Activated CD8-positive, alpha-beta memory T cell treated with anti-CD3 and anti-CD28 coated beads for 1 hour (primary cell): Measurements from ENCODE around the gene SCARF1.

Experiments
- DNase-seq, 2 donors: peaks; one replicate each; pipeline ENCODE4 v3.0.0-alpha.2; 2020; ENCODE audit warnings: low read depth in 1 of 2; ENCODE audit errors: extremely low read depth in 1 of 2

Gene SCARF1

GRCh38 chr17:1604831-1605528 is 40.6 kb downstream of the SCARF1 start:
- no peak for DNase-seq

GRCh38 chr17:1601571-1601970 is 44.0 kb downstream of the SCARF1 start:
- no peak for DNase-seq

GRCh38 chr17:1598399-1599095 is 47.0 kb downstream of the SCARF1 start:
- DNase-seq: no peak

GRCh38 chr17:1597861-1598342 is 47.6 kb downstream of the SCARF1 start:
- no peak for DNase-seq

GRCh38 chr17:1593630-1593931 is 52.0 kb downstream of the SCARF1 start:
- no peak for DNase-seq

DNA sequence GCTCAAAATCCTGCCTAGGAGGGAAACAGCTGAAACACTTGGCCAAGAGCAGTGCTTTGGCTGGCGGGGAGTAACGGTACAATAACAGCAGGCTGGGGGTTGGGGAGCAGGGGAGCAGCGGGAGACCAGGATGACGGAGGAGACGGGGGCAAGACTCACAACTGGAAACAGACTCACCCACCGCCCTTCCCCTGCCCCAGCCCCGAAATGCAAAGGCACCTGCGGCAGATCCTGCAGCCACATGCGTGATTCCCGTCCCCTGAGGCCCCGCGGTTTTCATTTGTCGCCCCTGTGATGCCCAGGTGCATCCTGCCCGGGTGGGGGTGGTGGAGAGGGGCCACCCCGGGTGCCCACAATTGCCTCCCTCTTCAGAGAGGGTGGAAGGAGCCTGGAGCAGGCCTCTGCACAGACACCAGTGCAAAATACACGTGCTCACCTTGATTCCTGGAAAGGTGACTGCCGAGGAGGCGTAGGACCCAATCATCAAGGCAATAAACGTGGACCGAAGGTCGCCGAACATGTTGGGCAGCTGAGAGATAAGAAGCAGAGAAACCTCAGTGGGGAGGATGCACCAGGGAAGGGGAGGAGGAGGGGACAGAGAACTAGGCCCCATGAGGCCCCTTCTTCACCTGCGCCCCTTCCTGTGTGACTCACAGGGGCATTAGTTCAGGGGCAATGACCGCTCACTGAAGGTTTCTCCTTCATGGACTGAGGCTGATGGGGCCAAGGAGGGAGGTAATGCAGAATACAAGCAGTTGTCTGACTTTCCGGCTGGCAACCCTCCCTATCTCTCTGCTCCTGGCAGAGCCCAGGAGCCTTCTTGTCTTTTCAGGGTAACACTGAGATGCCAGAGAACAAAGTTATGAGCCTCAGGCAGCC is 52.5 kb downstream of the SCARF1 start:
- DNase-seq: no peak

DNA sequence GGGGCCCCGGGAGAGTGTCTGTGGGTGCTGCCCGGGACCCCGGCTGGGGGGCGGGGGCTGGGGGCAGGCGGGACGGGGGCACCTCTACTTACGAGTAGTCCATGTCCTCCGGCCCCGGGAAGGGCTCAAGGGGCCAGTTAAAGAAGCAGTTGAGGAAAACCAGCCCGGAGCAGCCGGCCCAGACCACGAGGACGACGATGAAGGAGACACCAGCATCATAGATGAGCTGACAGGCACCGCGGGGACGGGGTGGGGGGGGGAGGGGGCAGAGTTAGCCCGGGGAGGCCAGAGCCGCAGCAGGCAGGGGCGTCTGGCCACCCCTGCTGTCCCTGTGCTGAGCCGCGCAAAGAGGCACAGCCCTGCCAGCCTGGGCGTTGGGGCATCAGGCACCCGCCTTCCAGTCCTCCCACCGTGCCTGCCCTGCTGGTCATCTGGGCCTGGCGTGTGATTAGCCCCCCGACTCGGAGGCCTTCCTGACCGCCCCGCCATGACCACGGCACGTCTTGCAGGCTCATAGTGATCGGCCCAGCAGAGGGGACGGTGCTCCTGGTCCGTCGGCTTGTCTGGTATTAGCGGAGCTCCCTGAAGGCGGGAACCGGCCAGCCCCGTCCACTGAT is 54.0 kb downstream of the SCARF1 start:
- no peak for DNase-seq

GRCh38 chr17:1590747-1591473 is 54.6 kb downstream of the SCARF1 start:
- DNase-seq: no peak

DNA sequence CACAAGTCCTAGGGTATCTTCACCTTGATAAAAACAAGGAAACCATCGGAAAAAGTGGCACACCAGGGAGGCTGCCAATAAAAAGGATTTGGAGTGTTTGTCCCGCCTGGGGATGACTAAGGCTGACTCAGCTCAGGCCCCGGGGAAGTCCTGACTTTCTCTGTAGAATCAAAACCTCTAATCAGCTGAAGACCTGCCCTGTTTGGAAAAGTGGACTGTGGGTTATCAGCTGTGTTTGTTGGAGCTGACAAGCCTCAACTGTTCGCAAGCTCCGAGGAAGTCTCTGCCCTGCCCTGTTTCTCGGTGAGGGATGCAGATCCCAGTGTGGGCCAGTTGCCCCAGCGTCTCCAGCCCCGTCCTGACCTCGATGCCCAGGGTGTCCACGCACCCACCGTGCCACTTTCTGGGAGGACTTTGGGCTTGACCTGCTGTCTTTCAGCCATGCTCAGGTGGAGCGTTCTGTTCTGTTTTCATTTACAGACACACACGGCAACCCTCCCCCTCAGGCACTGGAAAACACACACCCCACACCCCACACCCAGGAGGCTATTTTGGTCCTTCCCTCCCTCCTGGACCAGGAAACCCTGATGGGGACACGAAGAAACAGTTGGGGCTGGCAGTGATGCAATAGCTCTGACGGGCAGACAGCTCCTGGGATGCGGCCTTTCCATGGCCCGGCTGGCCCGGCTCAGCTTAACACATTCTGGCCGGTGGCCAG is 55.3 kb downstream of the SCARF1 start:
- no peak for DNase-seq

DNA sequence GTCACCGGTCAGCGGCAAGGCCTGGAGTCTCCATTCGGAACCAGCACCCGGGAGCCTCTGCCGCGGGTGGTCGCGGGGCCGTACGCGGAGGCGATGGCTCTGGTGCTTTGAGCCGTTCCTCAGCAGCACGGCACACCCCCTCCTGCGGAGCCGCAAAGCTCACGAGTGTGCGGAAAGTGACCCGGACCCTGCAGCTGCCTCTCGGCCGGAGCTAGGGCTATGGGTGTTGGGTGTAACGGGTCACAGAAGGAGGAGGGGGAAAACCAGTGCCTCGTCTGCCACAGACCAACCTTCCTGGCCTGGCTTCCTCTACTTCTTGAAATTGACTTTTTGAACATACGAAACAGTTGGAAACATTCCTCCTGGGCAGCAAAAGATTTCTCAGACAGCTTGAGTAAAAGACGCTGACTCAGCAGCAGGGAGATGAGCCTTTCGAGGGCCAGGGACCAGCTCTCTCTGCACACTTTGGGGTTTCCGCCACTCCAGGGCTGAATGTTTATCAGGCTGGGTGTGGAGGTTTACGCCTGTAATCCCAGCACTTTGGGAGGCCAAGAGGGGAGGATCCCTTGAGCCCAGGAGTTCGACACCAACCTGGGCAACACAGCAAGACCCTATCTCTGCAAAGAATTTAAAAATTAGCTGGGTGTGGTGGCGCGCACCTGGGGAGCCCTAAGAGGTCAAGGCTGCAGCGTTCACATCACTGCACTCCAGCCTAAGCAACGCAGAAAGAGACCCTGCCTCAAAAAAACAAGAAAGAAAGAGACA is 56.5 kb downstream of the SCARF1 start:
- DNase-seq: no peak

- no peak for DNase-seq
These were observed 61.4 kb downstream of the SCARF1 start for GRCh38 chr17:1584167-1584566.
